Adipocyte (in vitro differentiated cells): ENCODE measurements around the gene CHD9.
"Not testable (repeated sequence)": the region's sequence is repeated elsewhere in the genome, so short reads cannot be mapped to it uniquely, and the experiment has no call there.

Source experiments
- DNase-seq: peaks from one replicate; pipeline ENCODE4 v3.0.0-alpha.2; 2015; ENCODE audit warnings: low read depth
- H3K27me3 ChIP-seq: replicated peaks from 2 replicates; pipeline ENCODE4 v1.7.0; 2013; ENCODE audit warnings: mild to moderate bottlenecking, low read length, moderate library complexity; ENCODE audit not compliant: control insufficient read depth, insufficient read depth
- H3K36me3 ChIP-seq: 2 replicates; pipeline ENCODE4 v1.7.0; 2013; ENCODE audit warnings: low read length, mild to moderate bottlenecking, moderate library complexity; ENCODE audit not compliant: control insufficient read depth, insufficient read depth, severe bottlenecking
- H3K4me1 ChIP-seq: 2 replicates; pipeline ENCODE4 v1.7.0; 2013; ENCODE audit warnings: mild to moderate bottlenecking, low read length, moderate library complexity; ENCODE audit not compliant: control insufficient read depth, insufficient read depth
- H3K4me3 ChIP-seq: 2 replicates; pipeline ENCODE4 v1.7.0; 2013; ENCODE audit warnings: mild to moderate bottlenecking, low read length, moderate library complexity
- H3K9ac ChIP-seq: 2 replicates; pipeline ENCODE4 v1.7.0; 2013; ENCODE audit warnings: mild to moderate bottlenecking, low read length, moderate library complexity
- H3K9me3 ChIP-seq: 2 replicates; pipeline ENCODE4 v1.7.0; 2013; ENCODE audit warnings: mild to moderate bottlenecking, low read length, moderate library complexity; ENCODE audit not compliant: control insufficient read depth

CHD9 gene

GRCh38 chr16:53048139-53048915 lies 6.5 kb upstream of the CHD9 start:
- no peak overlapping the region for H3K4me3 ChIP-seq
- H3K9ac ChIP-seq = no peak overlapping the region
- H3K9me3 ChIP-seq = no peaks in the 10 kb centered on the region
- H3K4me1 ChIP-seq = peaks cover 23% of the 10 kb centered on the region
- DNase-seq = no peak
- H3K36me3 ChIP-seq = no peaks in the 10 kb centered on the region
- no peaks in the 10 kb centered on the region for H3K27me3 ChIP-seq

- not testable (repeated sequence) for H3K36me3 ChIP-seq, H3K9ac ChIP-seq, H3K9me3 ChIP-seq, H3K4me3 ChIP-seq, H3K27me3 ChIP-seq, DNase-seq
- peaks cover 30% of the 10 kb centered on the region for H3K4me1 ChIP-seq
Observed at GRCh38 chr16:53051255-53051654, 3.5 kb upstream of the CHD9 start.

GRCh38 chr16:53052519-53053501 lies 2.0 kb upstream of the CHD9 start, which contains the start of gene CHD9NB:
Gene CHD9NB, minus strand, starts transcription at chr16:53052897. Its CDS starts 8,739 bp downstream, at chr16:53044158.
- H3K27me3 ChIP-seq = no peaks in the 10 kb centered on the region
- no peaks in the 10 kb centered on the region for H3K36me3 ChIP-seq
- H3K9ac ChIP-seq = peak within 1 kb of the TSS; percentile 95
- H3K4me3 ChIP-seq = peak within 1 kb of the TSS; percentile 65
- H3K4me1 ChIP-seq = peaks cover 40% of the 10 kb centered on the region
- peak; percentile 96 for DNase-seq
- H3K9me3 ChIP-seq = no peaks in the 10 kb centered on the region

GRCh38 chr16:53053967-53054669 lies 673 bp upstream of the CHD9 start:
- DNase-seq = peak; percentile 40

GRCh38 chr16:53055541-53056391 lies 975 bp downstream of the CHD9 start:
- peak overlapping the region; percentile 95 for H3K9ac ChIP-seq

More at GRCh38 chr16:53053967-53054669, 673 bp upstream of the CHD9 start:
- Histone ChIP-seq H3K36me3 (no peaks in the 10 kb centered on the region), H3K9ac (peak overlapping the region; percentile 95), H3K4me1 (peaks cover 44% of the 10 kb centered on the region), H3K4me3 (peak overlapping the region; percentile 87), H3K27me3 (no peaks in the 10 kb centered on the region), H3K9me3 (no peaks in the 10 kb centered on the region)

GRCh38 chr16:53056392-53056881 lies 1.6 kb downstream of the CHD9 start:
- Histone ChIP-seq H3K9me3 (no peaks in the 10 kb centered on the region), H3K9ac (peak overlapping the region; percentile 95), H3K4me3 (peak overlapping the region; percentile 87), H3K4me1 (peaks cover 44% of the 10 kb centered on the region), H3K36me3 (no peaks in the 10 kb centered on the region), H3K27me3 (no peaks in the 10 kb centered on the region)
- DNase-seq = peak; percentile 41

More at GRCh38 chr16:53055541-53056391, 975 bp downstream of the CHD9 start:
- Histone ChIP-seq H3K36me3 (no peaks in the 10 kb centered on the region), H3K4me1 (peaks cover 44% of the 10 kb centered on the region), H3K9me3 (no peaks in the 10 kb centered on the region), H3K27me3 (no peaks in the 10 kb centered on the region), H3K4me3 (peak overlapping the region; percentile 87)
- peak; percentile 69 for DNase-seq

GRCh38 chr16:53057658-53058057 lies 2.9 kb downstream of the CHD9 start:
- H3K9me3 ChIP-seq = no peaks in the 10 kb centered on the region

GRCh38 chr16:53058441-53058840 lies 3.6 kb downstream of the CHD9 start:
- no peak for DNase-seq
- H3K36me3 ChIP-seq = no peaks in the 10 kb centered on the region
- H3K4me3 ChIP-seq = no peak overlapping the region
- H3K9me3 ChIP-seq = no peaks in the 10 kb centered on the region
- H3K4me1 ChIP-seq = peaks cover 34% of the 10 kb centered on the region
- no peaks in the 10 kb centered on the region for H3K27me3 ChIP-seq
- no peak overlapping the region for H3K9ac ChIP-seq

More at GRCh38 chr16:53057658-53058057, 2.9 kb downstream of the CHD9 start:
- H3K4me3 ChIP-seq = no peak overlapping the region
- H3K36me3 ChIP-seq = no peaks in the 10 kb centered on the region
- no peaks in the 10 kb centered on the region for H3K27me3 ChIP-seq
- H3K9ac ChIP-seq = no peak overlapping the region
- no peak for DNase-seq
- H3K4me1 ChIP-seq = peaks cover 38% of the 10 kb centered on the region

- Histone ChIP-seq H3K4me3 (no peak overlapping the region), H3K36me3 (no peaks in the 10 kb centered on the region), H3K27me3 (no peaks in the 10 kb centered on the region), H3K9ac (no peak overlapping the region), H3K9me3 (no peaks in the 10 kb centered on the region), H3K4me1 (peaks cover 32% of the 10 kb centered on the region)
- no peak for DNase-seq
Observed at GRCh38 chr16:53058882-53059281, 4.1 kb downstream of the CHD9 start.

- Histone ChIP-seq H3K4me3 (no peak overlapping the region), H3K4me1 (peaks cover 25% of the 10 kb centered on the region), H3K9me3 (no peaks in the 10 kb centered on the region), H3K9ac (no peak overlapping the region), H3K27me3 (no peaks in the 10 kb centered on the region), H3K36me3 (no peaks in the 10 kb centered on the region)
- no peak for DNase-seq
Observed at GRCh38 chr16:53059672-53060071, 4.9 kb downstream of the CHD9 start.
